Measurements from ENCODE around the gene IL10RA.

Gene IL10RA

DNA sequence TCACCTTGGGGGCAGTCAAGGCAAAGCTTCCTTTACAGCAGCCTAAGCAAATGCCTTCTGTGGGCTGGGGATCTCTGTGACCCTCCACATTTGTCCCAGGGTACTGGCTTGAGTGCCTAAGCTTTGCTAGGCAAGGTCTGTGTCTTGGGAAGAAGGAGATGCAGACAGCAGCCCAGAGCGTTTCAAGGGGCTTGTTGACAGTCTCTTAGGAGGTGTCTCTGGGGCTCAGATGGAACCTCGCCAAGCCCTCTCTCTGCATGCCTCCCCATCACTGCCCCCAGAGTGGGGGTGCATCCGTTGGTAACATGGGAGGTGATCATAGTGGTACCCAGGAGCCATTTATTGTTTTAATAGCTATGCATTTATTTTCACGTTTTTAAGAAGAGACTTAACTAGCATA is 61.6 kb downstream of the IL10RA start:
- no peak for DNase-seq (ENCODE audit: low spot score)

DNA sequence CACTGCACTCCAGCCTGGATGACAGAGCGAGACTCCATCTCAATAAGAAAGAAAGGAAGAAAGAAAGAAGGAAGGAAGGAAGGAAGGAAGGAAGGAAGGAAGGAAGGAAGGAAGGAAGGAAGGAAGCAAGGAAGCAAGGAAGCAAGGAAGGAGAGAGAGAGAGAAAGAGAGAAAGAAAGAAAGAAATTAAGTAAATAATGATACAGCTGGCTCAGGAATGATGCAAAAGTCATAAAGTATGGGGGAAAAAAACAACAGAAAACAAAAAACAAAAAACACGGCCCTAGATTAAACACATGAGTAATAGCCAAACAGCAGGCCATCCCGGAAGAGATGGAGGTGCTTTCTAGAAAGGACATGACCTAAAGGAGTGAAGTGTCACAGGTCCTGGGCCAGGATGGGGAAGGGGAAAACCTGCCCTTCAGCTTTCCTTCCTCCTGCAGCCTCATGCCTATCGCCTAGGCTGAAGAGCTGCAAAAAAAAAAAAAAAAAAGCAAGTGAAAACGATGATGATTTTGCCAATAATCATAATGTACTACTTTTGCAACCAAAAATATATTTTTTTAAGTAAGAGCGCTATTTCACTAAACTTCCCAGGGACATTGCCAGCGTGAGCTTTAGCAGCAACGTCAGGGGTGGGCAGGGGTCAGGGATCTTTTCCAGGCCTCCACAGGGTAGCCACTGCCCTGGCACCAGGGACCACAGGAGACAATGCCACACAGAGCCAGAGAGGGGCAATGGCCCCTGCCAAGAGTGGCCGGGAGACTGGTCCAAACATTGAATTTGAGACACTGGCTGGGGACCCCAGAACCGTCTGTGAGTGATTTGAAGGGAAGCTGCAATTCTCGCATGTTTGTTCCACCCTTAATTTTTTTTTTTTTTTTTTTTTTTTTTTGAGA is 62.5 kb downstream of the IL10RA start:
- no peak for DNase-seq (ENCODE audit: low spot score)

DNA sequence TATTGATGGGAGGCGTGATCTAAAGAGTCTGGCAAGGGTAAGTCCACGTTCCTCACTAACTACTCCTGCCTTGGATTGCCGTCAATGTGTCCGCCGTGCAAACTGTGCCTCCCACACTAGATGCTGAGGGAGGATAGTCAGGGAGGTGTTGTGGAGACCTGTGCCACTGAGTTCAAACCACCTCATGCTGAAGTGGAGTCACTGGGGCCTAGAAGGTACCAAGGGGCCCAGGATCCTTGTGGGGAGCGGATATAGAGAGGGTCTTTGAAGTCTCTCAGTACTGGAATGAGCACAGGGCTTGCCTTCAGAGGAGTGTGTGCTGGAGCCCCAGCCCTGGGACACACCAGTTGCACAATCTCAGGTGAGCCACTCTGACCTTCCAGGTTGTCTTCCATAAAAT is 63.6 kb downstream of the IL10RA start:
- no peak for DNase-seq (ENCODE audit: low spot score)

DNA sequence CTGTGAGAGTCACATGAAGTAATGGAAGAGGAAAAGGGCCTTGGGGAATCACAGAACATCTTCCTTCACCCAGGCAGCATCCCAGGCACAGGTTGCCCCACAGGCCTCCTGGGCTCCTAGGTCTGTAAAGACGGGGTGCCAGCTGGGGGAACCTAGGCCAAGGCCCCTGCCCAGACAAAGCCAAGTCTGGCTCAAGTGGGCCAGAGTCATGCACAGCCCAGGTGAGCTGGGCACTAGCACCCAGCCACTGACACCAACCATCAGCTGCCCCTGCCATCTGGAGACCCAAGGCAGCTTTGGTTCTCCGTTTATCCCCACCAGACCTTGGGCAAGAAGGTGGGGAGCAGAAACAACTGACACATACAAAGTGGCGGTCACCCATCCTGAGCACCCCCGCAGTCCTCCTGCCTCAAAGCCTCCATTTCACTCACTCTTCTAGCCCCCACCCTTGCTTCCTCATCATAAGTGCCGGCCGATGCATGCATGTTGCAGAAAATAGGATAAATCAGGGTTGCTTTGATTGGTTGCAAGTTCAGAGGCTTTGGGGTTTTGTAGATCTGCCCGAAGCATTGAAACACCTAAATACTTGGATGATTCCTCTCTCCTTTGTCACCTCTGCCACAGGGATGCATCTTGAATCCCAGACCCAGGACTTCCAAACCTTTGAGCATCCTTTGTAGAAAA is 64.2 kb downstream of the IL10RA start:
- no peak for DNase-seq (ENCODE audit: low spot score)
